Right lobe of liver (tissue), 4 donors: ENCODE measurements around the gene TPPP.
A peak's percentile ranks its signal among the peaks of the same experiment; 100 is the strongest.

Experiments used
- CTCF ChIP-seq, 4 donors: fragments of 200-600 bp in 3 of 4; fragments of 450-650 bp in 1 of 4; IDR thresholded peaks; one replicate each; pipeline versions ENCODE4 v1.5.1 to v1.8.0; 2016 to 2022; ENCODE audit warnings: antibody characterized with exemption in 4 of 4, mild to moderate bottlenecking in 2 of 4
- POLR2A ChIP-seq: fragments of 450-650 bp; IDR thresholded peaks from one replicate; pipeline ENCODE4 v1.6.1; 2017; ENCODE audit warnings: antibody characterized with exemption, mild to moderate bottlenecking
- donor health status: DM: no; HTN: no; CAD: no.
- donor health status: DM: no; HTN: no; CAD: no.
- donor health status: DM: no; HTN: yes; CAD: no.

DNA sequence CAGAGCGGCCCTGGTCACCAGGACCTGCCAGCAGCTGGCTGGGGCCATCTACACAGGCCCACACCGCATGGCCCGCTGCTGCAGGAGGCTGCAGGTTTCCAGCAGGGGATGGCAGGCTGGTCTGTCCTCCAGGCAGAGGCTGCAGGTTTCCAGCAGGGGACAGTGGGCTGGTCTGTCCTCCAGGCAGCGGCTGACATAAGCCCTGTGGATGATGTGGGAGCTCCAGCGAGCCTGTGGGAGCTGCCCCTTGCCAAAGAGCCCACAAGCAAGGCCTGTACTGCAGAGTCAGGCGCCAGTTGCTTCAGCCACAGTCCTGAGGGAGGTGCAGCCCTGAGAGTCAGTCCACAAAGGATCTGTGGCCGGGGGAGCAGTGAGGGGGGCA is 18.5 kb downstream of the TPPP start:
- peak in 1 of 4 donors; percentile 14 for TF ChIP-seq CTCF (IDR thresholded peaks at IDR 0.05)
- TF ChIP-seq POLR2A, result no peak
